GM12873 (cell line): ENCODE measurements around the gene ACKR3.

Experiments used
- TF ChIP-seq, protein P1 (sequence below): IDR thresholded peaks from 2 replicates; pipeline ENCODE4 v1.5.1; 2012; ENCODE audit warnings: low read depth, mild to moderate bottlenecking, moderate library complexity, low read length, control low read depth; ENCODE audit not compliant: insufficient read depth; ENCODE audit errors: missing control alignments

The ACKR3 gene

DNA sequence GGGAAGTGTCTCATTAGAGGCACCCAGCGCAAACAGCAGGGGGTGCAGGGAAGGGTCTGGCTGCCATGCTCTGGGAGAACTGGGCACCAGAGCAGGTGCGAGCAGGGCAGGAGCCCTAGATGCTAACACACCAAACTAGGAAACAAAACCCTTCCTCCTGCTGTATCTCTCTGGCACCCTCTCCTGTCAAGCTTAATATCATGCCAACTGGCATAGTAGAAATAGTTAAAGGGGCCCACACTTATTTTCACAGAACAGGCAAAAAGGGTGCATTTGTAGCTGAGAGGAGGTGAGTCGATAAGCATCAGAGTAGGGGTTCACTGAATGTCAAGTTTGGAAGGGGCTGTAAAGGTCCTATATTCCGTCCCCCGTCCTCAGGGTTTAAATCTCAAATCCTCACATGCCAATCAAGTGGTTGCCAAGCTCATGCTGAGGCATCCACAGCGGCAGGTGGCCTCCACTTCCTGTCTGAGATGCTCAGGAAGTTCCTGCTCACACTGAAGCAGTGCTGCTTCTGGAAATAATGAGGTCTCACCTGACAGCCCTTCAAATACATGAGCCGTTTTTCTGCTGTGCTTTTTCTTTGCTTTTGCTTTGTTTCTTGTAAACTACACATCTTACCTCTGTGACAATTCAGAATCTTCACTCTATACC is 14.9 kb upstream of the ACKR3 start:
- TF ChIP-seq, protein P1, sequence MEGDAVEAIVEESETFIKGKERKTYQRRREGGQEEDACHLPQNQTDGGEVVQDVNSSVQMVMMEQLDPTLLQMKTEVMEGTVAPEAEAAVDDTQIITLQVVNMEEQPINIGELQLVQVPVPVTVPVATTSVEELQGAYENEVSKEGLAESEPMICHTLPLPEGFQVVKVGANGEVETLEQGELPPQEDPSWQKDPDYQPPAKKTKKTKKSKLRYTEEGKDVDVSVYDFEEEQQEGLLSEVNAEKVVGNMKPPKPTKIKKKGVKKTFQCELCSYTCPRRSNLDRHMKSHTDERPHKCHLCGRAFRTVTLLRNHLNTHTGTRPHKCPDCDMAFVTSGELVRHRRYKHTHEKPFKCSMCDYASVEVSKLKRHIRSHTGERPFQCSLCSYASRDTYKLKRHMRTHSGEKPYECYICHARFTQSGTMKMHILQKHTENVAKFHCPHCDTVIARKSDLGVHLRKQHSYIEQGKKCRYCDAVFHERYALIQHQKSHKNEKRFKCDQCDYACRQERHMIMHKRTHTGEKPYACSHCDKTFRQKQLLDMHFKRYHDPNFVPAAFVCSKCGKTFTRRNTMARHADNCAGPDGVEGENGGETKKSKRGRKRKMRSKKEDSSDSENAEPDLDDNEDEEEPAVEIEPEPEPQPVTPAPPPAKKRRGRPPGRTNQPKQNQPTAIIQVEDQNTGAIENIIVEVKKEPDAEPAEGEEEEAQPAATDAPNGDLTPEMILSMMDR = no peak

DNA sequence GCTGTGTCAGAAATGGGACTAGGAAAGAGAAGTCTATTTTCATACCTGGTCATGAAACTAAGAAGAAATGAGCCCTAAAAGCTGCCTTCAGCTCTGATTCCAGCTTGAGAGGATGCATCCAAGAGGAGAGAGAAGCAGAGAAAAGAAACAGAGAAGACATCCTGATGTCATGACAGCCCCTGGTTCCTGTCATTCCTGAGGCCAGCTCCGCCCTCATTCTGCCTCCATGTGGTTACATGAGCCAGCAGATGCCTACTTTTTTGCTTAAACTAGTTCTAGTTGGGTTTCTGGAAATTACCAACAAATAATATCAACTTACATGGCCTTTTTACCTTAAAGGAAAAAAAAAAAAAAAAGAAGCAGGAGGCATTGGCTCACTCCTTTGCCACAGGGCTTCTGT is 14.1 kb upstream of the ACKR3 start:
- TF ChIP-seq, protein P1 = no peak

DNA sequence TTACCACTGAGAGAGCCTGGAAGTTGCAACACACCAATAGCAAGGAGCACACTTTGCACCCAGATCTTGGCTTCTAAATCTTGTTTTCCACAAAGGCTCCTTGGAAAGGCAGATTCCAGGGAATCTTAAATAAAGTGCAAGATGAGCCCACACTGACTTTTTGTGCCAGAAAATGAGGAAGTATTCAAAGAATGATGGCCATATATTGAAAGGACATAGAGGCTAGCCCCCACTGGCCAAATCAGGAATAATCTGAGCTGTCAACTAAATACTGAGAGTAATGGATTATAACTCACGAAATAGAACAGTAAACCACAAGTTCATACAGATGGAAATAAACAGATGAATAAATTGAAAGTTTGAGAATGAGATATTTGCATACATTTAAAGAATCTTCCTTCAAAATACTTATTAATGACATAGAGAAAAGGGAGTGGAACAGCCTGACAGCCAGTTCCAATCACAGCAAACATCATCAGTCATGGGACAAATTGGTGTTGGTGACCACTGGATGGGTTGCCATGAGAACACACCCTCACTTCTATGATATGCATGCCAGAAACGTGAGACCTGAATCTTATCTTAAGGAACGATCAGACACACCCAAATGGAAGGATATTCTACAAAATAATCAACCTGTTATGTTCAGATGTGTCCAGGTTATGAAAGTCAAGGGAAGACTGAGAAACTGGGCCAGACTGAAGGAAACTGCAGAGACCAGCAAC is 12.2 kb upstream of the ACKR3 start:
- TF ChIP-seq, protein P1 = no peak

DNA sequence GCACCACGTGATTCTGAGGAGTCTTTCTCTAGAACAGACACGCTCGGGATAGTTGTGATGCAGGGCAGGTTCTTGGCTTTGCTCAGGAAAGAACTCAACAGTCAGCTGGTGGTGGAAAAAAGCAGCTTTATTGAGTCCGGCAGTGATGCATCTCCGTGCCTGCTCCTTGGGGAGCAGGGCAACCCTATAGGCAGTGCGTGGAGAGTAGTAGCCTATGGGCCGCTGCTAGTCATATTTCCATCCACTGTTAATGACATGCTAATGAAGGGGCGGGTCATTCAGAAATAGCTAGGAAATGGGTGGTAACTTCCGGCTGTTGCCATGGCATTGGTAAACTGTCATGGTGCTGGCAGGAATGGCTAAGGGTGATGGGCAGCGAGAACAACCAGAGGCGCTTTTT is 11.6 kb upstream of the ACKR3 start:
- TF ChIP-seq, protein P1 = no peak

DNA sequence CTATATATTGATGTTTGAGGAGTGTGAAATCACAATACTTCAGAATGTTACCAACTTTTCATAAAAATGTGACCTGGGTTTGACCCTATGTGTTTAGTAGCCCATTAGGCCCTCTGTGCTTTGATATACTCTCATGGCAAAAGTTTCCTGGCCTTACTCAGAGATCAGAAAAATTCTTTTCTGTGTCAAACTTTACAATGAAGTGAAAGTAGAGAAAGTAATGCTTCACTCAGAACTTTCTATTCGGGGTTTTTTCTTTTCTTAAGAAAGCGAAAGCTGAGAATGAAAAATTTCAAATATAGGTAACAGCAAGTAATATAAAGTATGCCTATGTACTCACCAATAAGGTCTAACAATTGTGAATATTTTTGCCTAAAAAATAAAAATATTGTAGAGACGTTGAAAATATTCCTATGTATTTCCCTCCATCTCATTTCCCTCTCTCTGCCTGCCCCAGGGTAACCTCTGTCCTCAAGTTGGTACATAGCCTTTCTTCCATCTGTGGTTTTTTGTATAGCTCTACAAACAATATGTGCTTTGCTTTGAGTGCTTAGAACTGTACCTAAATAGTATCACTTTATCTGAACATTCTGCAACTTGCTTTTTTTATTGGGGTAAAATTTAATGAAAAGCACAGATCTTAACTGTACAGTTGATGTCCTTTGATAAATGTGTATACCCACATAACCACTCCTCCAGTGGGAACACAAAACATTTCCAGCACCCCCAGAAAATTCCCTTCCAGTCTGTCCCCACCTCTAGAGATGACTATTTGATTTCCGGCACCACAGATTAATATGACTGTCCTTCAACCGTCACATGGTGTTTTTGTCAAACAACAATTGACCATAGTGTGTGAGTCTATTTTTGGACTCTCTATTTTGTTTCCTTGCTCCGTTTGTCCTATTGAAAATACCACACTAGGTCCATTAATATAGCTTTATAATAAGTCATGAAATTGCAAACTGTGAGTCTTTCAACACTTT is 10.3 kb upstream of the ACKR3 start:
- TF ChIP-seq, protein P1 = no peak

DNA sequence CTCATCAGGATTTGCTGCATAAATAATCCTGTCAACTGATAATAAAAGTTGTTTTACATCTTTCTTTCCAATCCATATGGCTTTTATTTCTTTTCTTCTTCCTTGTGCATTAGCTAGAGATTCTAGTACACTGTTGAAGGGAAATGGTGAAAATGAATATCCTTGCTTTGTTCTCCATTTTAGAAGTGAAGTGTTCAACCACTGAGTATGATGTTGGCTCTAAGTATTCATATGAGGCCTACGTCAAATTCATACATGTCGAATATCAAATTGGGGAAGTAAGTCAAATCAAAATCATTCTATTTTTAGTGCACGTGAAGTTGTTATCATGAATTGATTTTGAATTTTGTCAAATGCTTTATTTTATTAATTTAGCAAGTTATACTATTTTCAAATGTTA is 7.8 kb upstream of the ACKR3 start:
- TF ChIP-seq, protein P1 = no peak

DNA sequence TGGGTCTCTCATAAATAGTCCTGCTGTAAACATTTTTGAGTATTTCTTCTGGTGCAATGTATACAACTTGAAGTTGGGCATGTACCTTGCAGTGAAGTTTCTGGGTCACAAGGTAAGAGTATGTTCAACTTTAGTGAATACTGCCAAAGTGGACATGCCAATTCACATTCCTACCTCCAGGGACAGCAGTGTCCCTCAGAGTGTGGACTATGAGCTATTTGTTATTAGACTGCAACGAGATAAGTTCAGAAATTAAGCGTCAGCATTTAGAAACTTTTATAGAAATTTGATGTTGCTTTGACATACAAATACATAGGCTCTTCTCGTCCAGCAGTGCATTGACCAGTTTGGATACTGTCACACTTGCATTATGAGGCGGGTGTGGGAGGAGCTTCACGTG is 7.2 kb upstream of the ACKR3 start:
- TF ChIP-seq, protein P1 = peak; percentile 36
